Liver (tissue), 3 donors: ENCODE measurements around the gene SOHLH1.

Experiments
- ATF3 ChIP-seq: IDR thresholded peaks from 2 replicates; pipeline ENCODE4 v1.6.1; 2016; ENCODE audit warnings: antibody characterized with exemption
- CTCF ChIP-seq: fragments of 150-350 bp; IDR thresholded peaks from 2 replicates; pipeline ENCODE4 v1.5.1; 2017; ENCODE audit warnings: improper control_type of control experiment, low read depth, low read length; ENCODE audit not compliant: missing input control
- FOXA1 ChIP-seq: IDR thresholded peaks from 2 replicates; pipeline ENCODE4 v1.6.1; 2016; ENCODE audit warnings: antibody characterized with exemption
- GABPA ChIP-seq, 2 donors: IDR thresholded peaks in 1 of 2; conservative IDR thresholded peaks in 1 of 2; 2 replicates each; pipeline ENCODE4 v1.6.1; 2016; ENCODE audit warnings: antibody characterized with exemption in 2 of 2, mild to moderate bottlenecking in 1 of 2, moderate library complexity in 1 of 2
- HNF4G ChIP-seq: IDR thresholded peaks from 2 replicates; pipeline ENCODE4 v1.6.1; 2016; ENCODE audit warnings: antibody characterized with exemption
- JUND ChIP-seq, 2 donors: IDR thresholded peaks; 2 replicates each; pipeline ENCODE4 v1.6.1; 2016; ENCODE audit warnings: antibody characterized with exemption in 2 of 2
- REST ChIP-seq: IDR thresholded peaks from 2 replicates; pipeline ENCODE4 v1.6.1; 2016; ENCODE audit warnings: antibody characterized with exemption, mild to moderate bottlenecking
- TAF1 ChIP-seq: conservative IDR thresholded peaks from 2 replicates; pipeline ENCODE4 v1.6.1; 2016; ENCODE audit warnings: antibody characterized with exemption, mild to moderate bottlenecking
- YY1 ChIP-seq: IDR thresholded peaks from 2 replicates; pipeline ENCODE4 v1.6.1; 2016; ENCODE audit warnings: antibody characterized with exemption, mild to moderate bottlenecking
- donor health status: healthy.
- donor health status: healthy.

- TF ChIP-seq CTCF (no peak), TAF1 (no peak), JUND (IDR thresholded peaks at IDR 0.05) (no peak), ATF3 (no peak), YY1 (no peak), GABPA (IDR thresholded peaks at IDR 0.05 in 1 of 2, conservative IDR thresholded peaks at IDR 0.05 in 1 of 2) (no peak), HNF4G (no peak), REST (no peak), FOXA1 (no peak)
Observed at GRCh38 chr9:135717410-135717809, 18.1 kb upstream of the SOHLH1 start.
